ENCODE results near the gene TSPAN15.

DNA sequence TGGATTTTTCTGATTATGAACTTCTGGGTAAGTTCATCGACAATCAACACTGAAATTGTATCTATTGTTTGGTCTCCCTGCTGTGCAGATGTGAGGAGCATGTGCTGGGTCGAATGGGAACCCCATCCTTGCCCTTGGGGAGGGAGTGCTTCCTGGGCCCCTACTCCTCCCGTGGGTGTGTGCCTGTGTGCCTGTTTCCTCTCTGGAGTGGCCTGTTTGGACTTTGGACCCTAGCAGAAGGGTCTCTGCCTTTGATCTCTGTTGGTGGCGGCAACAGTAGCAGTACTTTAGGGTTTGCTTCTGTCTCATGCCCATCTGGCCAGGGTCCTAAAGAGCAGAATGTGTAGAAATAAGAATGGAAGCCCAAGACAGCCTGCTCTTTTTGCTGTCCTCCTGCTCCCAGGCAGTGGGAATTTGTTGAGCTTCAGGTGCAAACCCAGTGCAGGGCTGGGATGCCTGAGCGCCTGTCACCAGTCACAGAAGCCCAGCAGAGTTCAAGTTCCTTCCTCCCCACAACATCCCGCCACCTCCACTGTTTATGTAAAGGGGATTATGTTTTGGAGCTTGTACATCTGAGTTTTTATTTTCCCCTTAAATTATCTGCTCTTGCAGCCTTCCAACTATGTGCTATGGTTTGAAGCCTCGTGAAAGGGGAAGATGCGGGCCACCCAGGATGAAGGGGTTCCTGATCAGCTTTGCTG is 33.1 kb upstream of the TSPAN15 start:
- TF ChIP-seq POLR2A (IDR thresholded peaks at IDR 0.05), result no peak
- TF ChIP-seq, protein P1, sequence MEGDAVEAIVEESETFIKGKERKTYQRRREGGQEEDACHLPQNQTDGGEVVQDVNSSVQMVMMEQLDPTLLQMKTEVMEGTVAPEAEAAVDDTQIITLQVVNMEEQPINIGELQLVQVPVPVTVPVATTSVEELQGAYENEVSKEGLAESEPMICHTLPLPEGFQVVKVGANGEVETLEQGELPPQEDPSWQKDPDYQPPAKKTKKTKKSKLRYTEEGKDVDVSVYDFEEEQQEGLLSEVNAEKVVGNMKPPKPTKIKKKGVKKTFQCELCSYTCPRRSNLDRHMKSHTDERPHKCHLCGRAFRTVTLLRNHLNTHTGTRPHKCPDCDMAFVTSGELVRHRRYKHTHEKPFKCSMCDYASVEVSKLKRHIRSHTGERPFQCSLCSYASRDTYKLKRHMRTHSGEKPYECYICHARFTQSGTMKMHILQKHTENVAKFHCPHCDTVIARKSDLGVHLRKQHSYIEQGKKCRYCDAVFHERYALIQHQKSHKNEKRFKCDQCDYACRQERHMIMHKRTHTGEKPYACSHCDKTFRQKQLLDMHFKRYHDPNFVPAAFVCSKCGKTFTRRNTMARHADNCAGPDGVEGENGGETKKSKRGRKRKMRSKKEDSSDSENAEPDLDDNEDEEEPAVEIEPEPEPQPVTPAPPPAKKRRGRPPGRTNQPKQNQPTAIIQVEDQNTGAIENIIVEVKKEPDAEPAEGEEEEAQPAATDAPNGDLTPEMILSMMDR (IDR thresholded peaks at IDR 0.05), result no peak
